Loucy (cell line): Measurements from ENCODE around the gene CHSY3.

Source experiments
- H2AFZ ChIP-seq: fragments of 200-600 bp; sonication (generic); 2 replicates; pipeline ENCODE4 v1.6.0; 2016; ENCODE audit warnings: antibody characterized with exemption, mild to moderate bottlenecking, low read length, moderate library complexity
- H3F3A ChIP-seq: fragments of 200-600 bp; 2 replicates; pipeline ENCODE4 v1.6.0; 2016; ENCODE audit warnings: antibody characterized with exemption, low read depth, mild to moderate bottlenecking
- H3K27me3 ChIP-seq: fragments of 200-600 bp; sonication (generic); 2 replicates; pipeline ENCODE4 v1.6.1; 2014; ENCODE audit warnings: low read length, mild to moderate bottlenecking; ENCODE audit not compliant: insufficient read depth, poor library complexity, severe bottlenecking
- H3K36me3 ChIP-seq: fragments of 200-600 bp; sonication (generic); 2 replicates; pipeline ENCODE4 v1.6.1; 2016; ENCODE audit warnings: low read length; ENCODE audit not compliant: insufficient read depth
- H3K4me1 ChIP-seq: fragments of 200-600 bp; sonication (generic); 2 replicates; pipeline ENCODE4 v1.5.1; 2014; ENCODE audit warnings: low read length, mild to moderate bottlenecking; ENCODE audit not compliant: insufficient read depth, poor library complexity, severe bottlenecking
- H3K4me2 ChIP-seq: fragments of 200-600 bp; sonication (generic); 2 replicates; pipeline ENCODE4 v1.6.0; 2014; ENCODE audit warnings: antibody characterized with exemption, low read length, low read depth, mild to moderate bottlenecking; ENCODE audit not compliant: poor library complexity, severe bottlenecking
- H3K4me3 ChIP-seq: fragments of 200-600 bp; sonication (generic); 2 replicates; pipeline ENCODE4 v1.5.1; 2014; ENCODE audit warnings: low read length, mild to moderate bottlenecking, mixed read lengths; ENCODE audit not compliant: poor library complexity, severe bottlenecking
- H3K79me2 ChIP-seq: fragments of 200-600 bp; sonication (generic); 2 replicates; pipeline ENCODE4 v1.6.1; 2014; ENCODE audit warnings: low read length; ENCODE audit not compliant: insufficient read depth
- H3K9ac ChIP-seq: fragments of 200-600 bp; sonication (generic); 2 replicates; pipeline ENCODE4 v1.6.0; 2014; ENCODE audit warnings: mild to moderate bottlenecking, low read depth, low read length, moderate library complexity; ENCODE audit not compliant: poor library complexity, severe bottlenecking
- H3K9me2 ChIP-seq: fragments of 200-600 bp; sonication (generic); replicated peaks from 2 replicates; pipeline ENCODE4 v1.6.1; 2016; ENCODE audit warnings: low read depth, low read length, mixed read lengths
- H3K9me3 ChIP-seq: fragments of 200-600 bp; sonication (generic); 2 replicates; pipeline ENCODE4 v1.6.1; 2014; ENCODE audit warnings: mild to moderate bottlenecking, antibody characterized with exemption, low read length, low read depth; ENCODE audit not compliant: insufficient read depth
- H4K20me1 ChIP-seq: fragments of 200-600 bp; sonication (generic); 2 replicates; pipeline ENCODE4 v1.6.0; 2014; ENCODE audit warnings: antibody characterized with exemption, low read length, mild to moderate bottlenecking; ENCODE audit not compliant: insufficient read depth, poor library complexity, severe bottlenecking
- EZH2phosphoT487 ChIP-seq: fragments of 200-600 bp; IDR thresholded peaks from 2 replicates; pipeline ENCODE4 v1.6.1; 2018; ENCODE audit warnings: antibody characterized with exemption, mild to moderate bottlenecking, moderate library complexity, borderline replicate concordance
- TF ChIP-seq, protein P1 (sequence below): fragments of 200-600 bp; sonication (generic); conservative IDR thresholded peaks from 2 replicates; pipeline ENCODE4 v1.5.1; 2014; ENCODE audit warnings: mild to moderate bottlenecking, antibody characterized with exemption, low read length

The CHSY3 gene

DNA sequence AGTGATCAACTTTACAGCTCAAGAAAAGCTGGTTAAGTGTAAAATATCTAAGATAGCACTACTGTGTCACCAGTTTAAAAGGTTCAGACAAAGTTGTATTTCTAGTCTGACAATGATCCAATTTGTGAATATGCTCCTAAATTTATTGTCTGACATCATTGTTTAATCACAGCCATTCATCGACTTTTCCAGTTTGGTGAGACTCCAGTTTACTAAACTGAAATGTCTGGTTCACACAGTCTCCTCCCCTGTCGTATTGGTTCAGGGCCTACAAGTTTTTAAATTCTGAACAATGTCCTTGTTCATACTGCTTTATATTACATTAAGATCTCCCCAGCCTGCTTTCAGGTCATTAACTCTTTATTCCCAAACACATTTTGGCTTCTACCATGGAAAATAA is 161.4 kb downstream of the CHSY3 start:
- H3K36me3 ChIP-seq = no peaks in the 10 kb centered on the region
- H3K9me2 ChIP-seq = no peaks in the 10 kb centered on the region
- no peaks in the 10 kb centered on the region for H3K4me1 ChIP-seq
- H3K27me3 ChIP-seq = no peaks in the 10 kb centered on the region
- no peak overlapping the region for H2AFZ ChIP-seq
- H4K20me1 ChIP-seq = no peaks in the 10 kb centered on the region
- TF ChIP-seq, protein P1, sequence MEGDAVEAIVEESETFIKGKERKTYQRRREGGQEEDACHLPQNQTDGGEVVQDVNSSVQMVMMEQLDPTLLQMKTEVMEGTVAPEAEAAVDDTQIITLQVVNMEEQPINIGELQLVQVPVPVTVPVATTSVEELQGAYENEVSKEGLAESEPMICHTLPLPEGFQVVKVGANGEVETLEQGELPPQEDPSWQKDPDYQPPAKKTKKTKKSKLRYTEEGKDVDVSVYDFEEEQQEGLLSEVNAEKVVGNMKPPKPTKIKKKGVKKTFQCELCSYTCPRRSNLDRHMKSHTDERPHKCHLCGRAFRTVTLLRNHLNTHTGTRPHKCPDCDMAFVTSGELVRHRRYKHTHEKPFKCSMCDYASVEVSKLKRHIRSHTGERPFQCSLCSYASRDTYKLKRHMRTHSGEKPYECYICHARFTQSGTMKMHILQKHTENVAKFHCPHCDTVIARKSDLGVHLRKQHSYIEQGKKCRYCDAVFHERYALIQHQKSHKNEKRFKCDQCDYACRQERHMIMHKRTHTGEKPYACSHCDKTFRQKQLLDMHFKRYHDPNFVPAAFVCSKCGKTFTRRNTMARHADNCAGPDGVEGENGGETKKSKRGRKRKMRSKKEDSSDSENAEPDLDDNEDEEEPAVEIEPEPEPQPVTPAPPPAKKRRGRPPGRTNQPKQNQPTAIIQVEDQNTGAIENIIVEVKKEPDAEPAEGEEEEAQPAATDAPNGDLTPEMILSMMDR = no peak
- no peak for TF ChIP-seq EZH2phosphoT487
- H3K79me2 ChIP-seq = no peaks in the 10 kb centered on the region
- H3K9me3 ChIP-seq = no peaks in the 10 kb centered on the region
- no peak overlapping the region for H3K4me3 ChIP-seq
- no peaks in the 10 kb centered on the region for H3F3A ChIP-seq
- no peak overlapping the region for H3K9ac ChIP-seq
- H3K4me2 ChIP-seq = no peak overlapping the region

DNA sequence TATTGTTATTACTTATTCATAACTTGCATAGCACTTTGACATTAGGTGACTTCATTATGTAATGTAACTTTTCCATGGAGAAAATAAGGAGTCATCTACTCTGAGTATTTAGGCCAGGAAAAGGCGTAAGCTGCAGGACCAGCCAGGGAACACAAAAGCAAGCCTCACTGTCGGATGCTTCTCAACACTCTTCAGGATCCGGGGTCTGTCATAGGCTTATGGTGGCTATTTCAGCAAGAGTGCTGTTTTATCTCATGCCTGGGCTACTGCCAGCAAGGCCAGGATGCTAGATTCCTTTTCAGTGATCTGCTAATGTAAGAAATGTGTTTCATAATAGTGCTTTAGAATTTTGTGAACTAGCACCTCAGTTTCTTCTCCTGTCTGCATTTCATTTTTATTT is 162.4 kb downstream of the CHSY3 start:
- Histone ChIP-seq H3K36me3 (no peaks in the 10 kb centered on the region), H2AFZ (no peak overlapping the region), H3K27me3 (no peaks in the 10 kb centered on the region), H3K9me2 (no peaks in the 10 kb centered on the region), H3F3A (no peaks in the 10 kb centered on the region), H3K9ac (no peak overlapping the region), H3K9me3 (no peaks in the 10 kb centered on the region), H4K20me1 (no peaks in the 10 kb centered on the region), H3K79me2 (no peaks in the 10 kb centered on the region), H3K4me2 (no peak overlapping the region), H3K4me1 (no peaks in the 10 kb centered on the region), H3K4me3 (no peak overlapping the region)
- TF ChIP-seq, protein P1 = no peak
- TF ChIP-seq EZH2phosphoT487 = no peak

DNA sequence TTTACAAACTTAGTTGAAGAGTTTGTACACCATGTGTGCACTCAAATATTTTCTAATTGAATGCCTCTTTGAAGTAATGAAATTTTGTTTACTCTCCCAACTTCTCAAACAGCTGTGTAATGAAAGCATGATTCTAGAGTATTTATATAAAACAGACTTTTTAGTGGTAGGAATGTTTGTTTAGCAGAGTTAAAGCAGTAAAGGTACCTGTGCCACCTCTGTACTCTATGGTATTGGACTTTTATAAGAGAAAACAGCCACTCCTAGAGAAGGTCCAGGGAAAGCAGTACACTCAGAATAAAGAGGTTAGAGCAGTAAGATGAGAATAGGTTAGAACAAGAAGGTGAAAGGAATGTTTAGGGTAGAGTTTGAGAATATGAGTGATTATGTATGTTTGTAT is 163.1 kb downstream of the CHSY3 start:
- no peaks in the 10 kb centered on the region for H4K20me1 ChIP-seq
- H3K27me3 ChIP-seq = no peaks in the 10 kb centered on the region
- no peaks in the 10 kb centered on the region for H3K9me2 ChIP-seq
- TF ChIP-seq EZH2phosphoT487 = no peak
- TF ChIP-seq, protein P1 = no peak
- H3K9me3 ChIP-seq = no peaks in the 10 kb centered on the region
- no peak overlapping the region for H3K9ac ChIP-seq
- no peak overlapping the region for H3K4me3 ChIP-seq
- no peaks in the 10 kb centered on the region for H3K79me2 ChIP-seq
- no peaks in the 10 kb centered on the region for H3K36me3 ChIP-seq
- H3K4me2 ChIP-seq = no peak overlapping the region
- no peaks in the 10 kb centered on the region for H3K4me1 ChIP-seq
- H3F3A ChIP-seq = no peaks in the 10 kb centered on the region
- H2AFZ ChIP-seq = no peak overlapping the region
